GM23338 (cell line): ENCODE data around the gene NIPAL1. TPM values are rescaled to one million over a fixed set of nuclear protein-coding genes. Genes with fewer than 3 reads are reported as not detected.

Source experiments
- ATAC-seq: fragments of 200-7000 bp; cut with Tn5 transposase; 3 replicates; pipeline ENCODE4 v1.9.1; 2020
- DNase-seq: peaks from one replicate; pipeline ENCODE4 v3.0.0-alpha.2; 2015; ENCODE audit warnings: low spot score
- H2AFZ ChIP-seq: fragments of 200-600 bp; sonication (generic); 2 replicates; pipeline ENCODE4 v1.8.0; 2016; ENCODE audit warnings: antibody characterized with exemption, mild to moderate bottlenecking, moderate library complexity
- H3F3A ChIP-seq: fragments of 200-600 bp; sonication (generic); replicated peaks from 2 replicates; pipeline ENCODE4 v1.8.0; 2017; ENCODE audit warnings: antibody characterized with exemption, mixed run types, low read depth
- H3K27ac ChIP-seq: fragments of 200-600 bp; sonication (generic); 2 replicates; pipeline ENCODE4 v1.6.1; 2016; ENCODE audit warnings: low read depth
- H3K27me3 ChIP-seq: fragments of 200-600 bp; sonication (generic); 2 replicates; pipeline ENCODE4 v1.8.0; 2016; ENCODE audit warnings: mild to moderate bottlenecking, mixed run types, moderate library complexity; ENCODE audit not compliant: insufficient read depth
- H3K36me3 ChIP-seq: fragments of 200-600 bp; sonication (generic); 2 replicates; pipeline ENCODE4 v1.8.0; 2016; ENCODE audit warnings: mild to moderate bottlenecking; ENCODE audit not compliant: insufficient read depth
- H3K4me1 ChIP-seq: fragments of 200-600 bp; sonication (generic); 2 replicates; pipeline ENCODE4 v1.8.0; 2016; ENCODE audit warnings: mild to moderate bottlenecking, moderate library complexity; ENCODE audit not compliant: insufficient read depth
- H3K4me2 ChIP-seq: fragments of 200-600 bp; sonication (generic); 2 replicates; pipeline ENCODE4 v1.7.1; 2017; ENCODE audit warnings: mixed run types
- H3K4me3 ChIP-seq: fragments of 200-600 bp; sonication (generic); 2 replicates; pipeline ENCODE4 v1.6.1; 2016; ENCODE audit warnings: mixed run types
- H3K79me2 ChIP-seq: fragments of 200-600 bp; sonication (generic); replicated peaks from 2 replicates; pipeline ENCODE4 v1.8.0; 2017; ENCODE audit warnings: mild to moderate bottlenecking; ENCODE audit not compliant: insufficient read depth
- H3K9me2 ChIP-seq: fragments of 200-600 bp; sonication (generic); 2 replicates; pipeline ENCODE4 v1.8.0; 2017; ENCODE audit not compliant: insufficient read depth
- H4K20me1 ChIP-seq: fragments of 200-600 bp; sonication (generic); replicated peaks from 2 replicates; pipeline ENCODE4 v1.8.0; 2017; ENCODE audit warnings: mild to moderate bottlenecking; ENCODE audit not compliant: insufficient read depth
- H3K27ac Mint-ChIP-seq: 2 replicates; pipeline ENCODE4 v1.8.0; 2020; ENCODE audit warnings: inconsistent platforms, mild to moderate bottlenecking, moderate library complexity, mixed read lengths
- H3K27me3 Mint-ChIP-seq: 3 replicates; pipeline ENCODE4 v1.8.0; 2022; ENCODE audit warnings: low read depth, mild to moderate bottlenecking, moderate library complexity, mixed read lengths, inconsistent platforms; ENCODE audit not compliant: insufficient read depth, poor library complexity
- H3K36me3 Mint-ChIP-seq: 3 replicates; pipeline ENCODE4 v1.8.0; 2021; ENCODE audit warnings: low read depth, mild to moderate bottlenecking, inconsistent platforms, moderate library complexity, mixed read lengths
- H3K4me1 Mint-ChIP-seq: 3 replicates; pipeline ENCODE4 v1.8.0; 2020; ENCODE audit warnings: mild to moderate bottlenecking, inconsistent platforms, mixed read lengths
- H3K4me3 Mint-ChIP-seq: 3 replicates; pipeline ENCODE4 v1.8.0; 2021; ENCODE audit warnings: moderate library complexity, mild to moderate bottlenecking, inconsistent platforms, mixed read lengths
- H3K9me3 Mint-ChIP-seq: 3 replicates; pipeline ENCODE4 v1.8.0; 2020; ENCODE audit warnings: moderate library complexity, mild to moderate bottlenecking, inconsistent platforms, mixed read lengths
- CREB1 ChIP-seq: fragments of 250-450 bp; sonication (Bioruptor Pico); IDR thresholded peaks from 2 replicates; pipeline ENCODE4 v1.5.0; 2020; ENCODE audit warnings: low read depth, mild to moderate bottlenecking, moderate library complexity
- NANOG ChIP-seq: IDR thresholded peaks from 2 replicates; pipeline ENCODE4 v1.6.1; 2016; ENCODE audit warnings: antibody characterized with exemption, borderline replicate concordance
- POLR2AphosphoS5 ChIP-seq: IDR thresholded peaks from 2 replicates; pipeline ENCODE4 v1.6.1; 2016; ENCODE audit warnings: antibody characterized with exemption, low read depth
- polyA plus RNA-seq: library from polyadenylated mRNA; unstranded; fragments of >200 nt; fragmentation: Nextera tagmentation; extraction: Ambion mirVana; gene quantifications from 2 replicates; pipeline ENCODE4 v1.2.1, GENCODE V29; 2016
- total RNA-seq: library from RNA; depleted of rRNA; stranded (reverse); fragments of >200 nt; shearing (Covaris generic); gene quantifications from 2 replicates; pipeline ENCODE4 v1.2.3, GENCODE V29; 2014
- TF ChIP-seq, protein P1 (sequence below): fragments of 250-450 bp; sonication (Bioruptor Pico); IDR thresholded peaks from 2 replicates; pipeline ENCODE4 v1.5.0; 2020; ENCODE audit warnings: mild to moderate bottlenecking, moderate library complexity
- TF ChIP-seq, protein P2 (sequence below): IDR thresholded peaks from 2 replicates; pipeline ENCODE4 v1.6.1; 2016; ENCODE audit warnings: antibody characterized with exemption

Gene NIPAL1
- total and polyA plus RNA-seq, 2 experiments from 2014 or later, result 5.3 to 8.2 TPM

DNA sequence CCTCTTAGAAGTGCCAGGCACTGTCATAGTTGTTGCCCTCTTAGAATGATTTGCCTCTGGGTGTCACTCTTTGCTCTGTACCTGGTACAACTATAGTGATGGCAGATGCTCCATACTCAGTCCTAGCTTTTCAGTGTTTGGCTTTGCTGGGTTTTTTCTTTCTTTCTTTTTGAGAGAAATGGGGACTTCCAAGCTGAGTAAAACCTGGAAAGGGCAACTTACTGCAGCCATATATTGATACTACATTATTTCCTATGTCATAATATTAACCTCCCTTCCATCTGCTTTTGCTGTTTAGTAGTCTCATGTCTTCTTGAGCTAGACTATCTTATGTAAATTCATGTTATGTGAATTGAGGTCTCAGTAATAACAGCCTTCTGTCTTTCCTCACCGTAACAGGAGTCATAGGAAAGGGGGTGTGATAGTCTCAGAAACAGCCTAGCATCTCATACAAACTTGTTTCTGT, 49.0 kb downstream of the NIPAL1 start (continued):
- TF ChIP-seq, protein P1, sequence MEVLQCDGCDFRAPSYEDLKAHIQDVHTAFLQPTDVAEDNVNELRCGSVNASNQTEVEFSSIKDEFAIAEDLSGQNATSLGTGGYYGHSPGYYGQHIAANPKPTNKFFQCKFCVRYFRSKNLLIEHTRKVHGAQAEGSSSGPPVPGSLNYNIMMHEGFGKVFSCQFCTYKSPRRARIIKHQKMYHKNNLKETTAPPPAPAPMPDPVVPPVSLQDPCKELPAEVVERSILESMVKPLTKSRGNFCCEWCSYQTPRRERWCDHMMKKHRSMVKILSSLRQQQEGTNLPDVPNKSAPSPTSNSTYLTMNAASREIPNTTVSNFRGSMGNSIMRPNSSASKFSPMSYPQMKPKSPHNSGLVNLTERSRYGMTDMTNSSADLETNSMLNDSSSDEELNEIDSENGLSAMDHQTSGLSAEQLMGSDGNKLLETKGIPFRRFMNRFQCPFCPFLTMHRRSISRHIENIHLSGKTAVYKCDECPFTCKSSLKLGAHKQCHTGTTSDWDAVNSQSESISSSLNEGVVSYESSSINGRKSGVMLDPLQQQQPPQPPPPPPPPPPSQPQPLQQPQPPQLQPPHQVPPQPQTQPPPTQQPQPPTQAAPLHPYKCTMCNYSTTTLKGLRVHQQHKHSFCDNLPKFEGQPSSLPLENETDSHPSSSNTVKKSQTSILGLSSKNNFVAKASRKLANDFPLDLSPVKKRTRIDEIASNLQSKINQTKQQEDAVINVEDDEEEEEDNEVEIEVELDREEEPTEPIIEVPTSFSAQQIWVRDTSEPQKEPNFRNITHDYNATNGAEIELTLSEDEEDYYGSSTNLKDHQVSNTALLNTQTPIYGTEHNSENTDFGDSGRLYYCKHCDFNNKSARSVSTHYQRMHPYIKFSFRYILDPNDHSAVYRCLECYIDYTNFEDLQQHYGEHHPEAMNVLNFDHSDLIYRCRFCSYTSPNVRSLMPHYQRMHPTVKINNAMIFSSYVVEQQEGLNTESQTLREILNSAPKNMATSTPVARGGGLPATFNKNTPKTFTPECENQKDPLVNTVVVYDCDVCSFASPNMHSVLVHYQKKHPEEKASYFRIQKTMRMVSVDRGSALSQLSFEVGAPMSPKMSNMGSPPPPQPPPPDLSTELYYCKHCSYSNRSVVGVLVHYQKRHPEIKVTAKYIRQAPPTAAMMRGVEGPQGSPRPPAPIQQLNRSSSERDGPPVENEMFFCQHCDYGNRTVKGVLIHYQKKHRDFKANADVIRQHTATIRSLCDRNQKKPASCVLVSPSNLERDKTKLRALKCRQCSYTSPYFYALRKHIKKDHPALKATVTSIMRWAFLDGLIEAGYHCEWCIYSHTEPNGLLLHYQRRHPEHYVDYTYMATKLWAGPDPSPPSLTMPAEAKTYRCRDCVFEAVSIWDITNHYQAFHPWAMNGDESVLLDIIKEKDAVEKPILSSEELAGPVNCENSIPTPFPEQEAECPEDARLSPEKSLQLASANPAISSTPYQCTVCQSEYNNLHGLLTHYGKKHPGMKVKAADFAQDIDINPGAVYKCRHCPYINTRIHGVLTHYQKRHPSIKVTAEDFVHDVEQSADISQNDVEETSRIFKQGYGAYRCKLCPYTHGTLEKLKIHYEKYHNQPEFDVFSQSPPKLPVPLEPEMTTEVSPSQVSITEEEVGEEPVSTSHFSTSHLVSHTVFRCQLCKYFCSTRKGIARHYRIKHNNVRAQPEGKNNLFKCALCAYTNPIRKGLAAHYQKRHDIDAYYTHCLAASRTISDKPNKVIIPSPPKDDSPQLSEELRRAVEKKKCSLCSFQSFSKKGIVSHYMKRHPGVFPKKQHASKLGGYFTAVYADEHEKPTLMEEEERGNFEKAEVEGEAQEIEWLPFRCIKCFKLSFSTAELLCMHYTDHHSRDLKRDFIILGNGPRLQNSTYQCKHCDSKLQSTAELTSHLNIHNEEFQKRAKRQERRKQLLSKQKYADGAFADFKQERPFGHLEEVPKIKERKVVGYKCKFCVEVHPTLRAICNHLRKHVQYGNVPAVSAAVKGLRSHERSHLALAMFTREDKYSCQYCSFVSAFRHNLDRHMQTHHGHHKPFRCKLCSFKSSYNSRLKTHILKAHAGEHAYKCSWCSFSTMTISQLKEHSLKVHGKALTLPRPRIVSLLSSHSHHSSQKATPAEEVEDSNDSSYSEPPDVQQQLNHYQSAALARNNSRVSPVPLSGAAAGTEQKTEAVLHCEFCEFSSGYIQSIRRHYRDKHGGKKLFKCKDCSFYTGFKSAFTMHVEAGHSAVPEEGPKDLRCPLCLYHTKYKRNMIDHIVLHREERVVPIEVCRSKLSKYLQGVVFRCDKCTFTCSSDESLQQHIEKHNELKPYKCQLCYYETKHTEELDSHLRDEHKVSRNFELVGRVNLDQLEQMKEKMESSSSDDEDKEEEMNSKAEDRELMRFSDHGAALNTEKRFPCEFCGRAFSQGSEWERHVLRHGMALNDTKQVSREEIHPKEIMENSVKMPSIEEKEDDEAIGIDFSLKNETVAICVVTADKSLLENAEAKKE (CRISPR knock-in tag), result no peak
- TF ChIP-seq, protein P2, sequence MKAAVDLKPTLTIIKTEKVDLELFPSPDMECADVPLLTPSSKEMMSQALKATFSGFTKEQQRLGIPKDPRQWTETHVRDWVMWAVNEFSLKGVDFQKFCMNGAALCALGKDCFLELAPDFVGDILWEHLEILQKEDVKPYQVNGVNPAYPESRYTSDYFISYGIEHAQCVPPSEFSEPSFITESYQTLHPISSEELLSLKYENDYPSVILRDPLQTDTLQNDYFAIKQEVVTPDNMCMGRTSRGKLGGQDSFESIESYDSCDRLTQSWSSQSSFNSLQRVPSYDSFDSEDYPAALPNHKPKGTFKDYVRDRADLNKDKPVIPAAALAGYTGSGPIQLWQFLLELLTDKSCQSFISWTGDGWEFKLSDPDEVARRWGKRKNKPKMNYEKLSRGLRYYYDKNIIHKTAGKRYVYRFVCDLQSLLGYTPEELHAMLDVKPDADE, result no peak
- TF ChIP-seq POLR2AphosphoS5 (no peak), NANOG (no peak)

DNA sequence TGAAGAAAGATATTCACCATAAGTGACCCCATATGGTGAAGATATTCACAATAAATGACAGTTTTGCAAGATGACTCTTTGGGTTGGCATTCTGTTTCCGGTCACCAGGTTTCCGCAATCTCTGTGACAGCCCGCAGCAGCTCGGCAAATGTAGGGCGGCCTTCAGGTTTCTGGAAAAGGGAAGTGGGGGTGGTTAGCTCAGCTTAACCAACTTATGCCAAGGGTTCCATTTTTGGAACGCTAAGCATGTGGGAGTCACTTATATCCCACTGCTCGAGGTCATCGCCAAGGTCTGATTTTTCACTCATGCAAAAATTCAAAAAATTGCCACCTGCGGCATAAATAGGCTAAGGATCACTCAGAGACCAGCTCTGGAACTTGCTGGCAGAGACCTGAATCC, 51.0 kb downstream of the NIPAL1 start:
- no peaks in the 10 kb centered on the region; the same call in 2 of the 3 replicates for H3K36me3 Mint-ChIP-seq
- Histone ChIP-seq H3K36me3 (no peaks in the 10 kb centered on the region), H3K27me3 (no peaks in the 10 kb centered on the region), H3F3A (no peaks in the 10 kb centered on the region), H3K4me3 (no peak overlapping the region), H3K79me2 (no peaks in the 10 kb centered on the region), H3K9me2 (peaks cover 5% of the 10 kb centered on the region), H3K4me2 (no peak overlapping the region), H2AFZ (no peak overlapping the region), H3K27ac (no peak overlapping the region), H4K20me1 (no peaks in the 10 kb centered on the region), H3K4me1 (no peaks in the 10 kb centered on the region)
- no peaks in the 10 kb centered on the region for H3K4me1 Mint-ChIP-seq
- no peak overlapping the region for H3K27ac Mint-ChIP-seq
- peaks cover 4% of the 10 kb centered on the region for H3K27me3 Mint-ChIP-seq
- no peak overlapping the region for H3K4me3 Mint-ChIP-seq
- DNase-seq, result no peak
- H3K9me3 Mint-ChIP-seq, result no peaks in the 10 kb centered on the region
- ATAC-seq, result no peak
- TF ChIP-seq, protein P1 (CRISPR knock-in tag), result no peak
- no peak for TF ChIP-seq CREB1
